Measurements from ENCODE around the gene AKT3. TPM values are rescaled to one million over a fixed set of nuclear protein-coding genes. Genes with fewer than 3 reads are reported as not detected.
"Not testable (repeated sequence)": the region's sequence is repeated elsewhere in the genome, so short reads cannot be mapped to it uniquely, and the experiment has no call there.

The AKT3 gene
- 10.9 and 11.8 TPM in 2 replicates for total RNA-seq (2014; rRNA removed; shearing (Covaris generic))

- DNase-seq (ENCODE audit: low spot score): peak; percentile 62
Observed at GRCh38 chr1:243850202-243850451, at the start of gene AKT3. AKT3 (minus strand) TSS chr1:243850243; CDS start chr1:243843170, 7,073 bp downstream.

- no peak for DNase-seq (ENCODE audit: low spot score)
Observed at GRCh38 chr1:243898278-243898677, 48.2 kb upstream of the AKT3 start.

- no peak for DNase-seq (ENCODE audit: low spot score)
Observed at GRCh38 chr1:243896313-243896712, 46.3 kb upstream of the AKT3 start.

GRCh38 chr1:243892456-243892855 lies 42.4 kb upstream of the AKT3 start:
- DNase-seq (ENCODE audit: low spot score): no peak

- DNase-seq (ENCODE audit: low spot score): peak; percentile 10
Observed at GRCh38 chr1:243890576-243890975, 40.5 kb upstream of the AKT3 start.

- no peak for DNase-seq (ENCODE audit: low spot score)
Observed at GRCh38 chr1:243885806-243886205, 35.8 kb upstream of the AKT3 start.

GRCh38 chr1:243884603-243885002 lies 34.6 kb upstream of the AKT3 start:
- no peak for DNase-seq (ENCODE audit: low spot score)

GRCh38 chr1:243883551-243883950 lies 33.5 kb upstream of the AKT3 start:
- DNase-seq (ENCODE audit: low spot score): peak; percentile 9

- DNase-seq (ENCODE audit: low spot score): peak; percentile 24
Observed at GRCh38 chr1:243882276-243882675, 32.2 kb upstream of the AKT3 start.

- DNase-seq (ENCODE audit: low spot score): not testable (repeated sequence)
Observed at GRCh38 chr1:243877058-243877457, 27.0 kb upstream of the AKT3 start.

GRCh38 chr1:243855616-243856318 lies 5.7 kb upstream of the AKT3 start:
- DNase-seq (ENCODE audit: low spot score): no peak

GRCh38 chr1:243851765-243852164 lies 1.7 kb upstream of the AKT3 start:
- DNase-seq (ENCODE audit: low spot score): no peak

- DNase-seq (ENCODE audit: low spot score): no peak
Observed at GRCh38 chr1:243851257-243851756, 1.3 kb upstream of the AKT3 start.

GRCh38 chr1:243850452-243851256 lies 611 bp upstream of the AKT3 start:
- DNase-seq (ENCODE audit: low spot score): peak; percentile 62

GRCh38 chr1:243849421-243850201 lies 432 bp downstream of the AKT3 start:
- DNase-seq (ENCODE audit: low spot score): peak; percentile 21

- peak; percentile 60 for DNase-seq (ENCODE audit: low spot score)
Observed at GRCh38 chr1:243848858-243849420, 1.1 kb downstream of the AKT3 start.

- no peak for DNase-seq (ENCODE audit: low spot score)
Observed at GRCh38 chr1:243848165-243848857, 1.7 kb downstream of the AKT3 start.

GRCh38 chr1:243846761-243847160 lies 3.3 kb downstream of the AKT3 start:
- DNase-seq (ENCODE audit: low spot score): no peak

GRCh38 chr1:243845888-243846287 lies 4.2 kb downstream of the AKT3 start:
- no peak for DNase-seq (ENCODE audit: low spot score)

- no peak for DNase-seq (ENCODE audit: low spot score)
Observed at GRCh38 chr1:243844186-243844585, 5.9 kb downstream of the AKT3 start.

- peak; percentile 56 for DNase-seq (ENCODE audit: low spot score)
Observed at GRCh38 chr1:243842978-243843511, 7.0 kb downstream of the AKT3 start.

All from H4 (cell line).